HG03571 (cell line): Measurements from ENCODE around the gene SKI.

Experiments
- ATAC-seq: cut with Tn5 transposase; IDR thresholded peaks from one replicate; pipeline ENCODE4 v1.9.1; 2021; ENCODE audit not compliant: unreplicated experiment

SKI gene

DNA sequence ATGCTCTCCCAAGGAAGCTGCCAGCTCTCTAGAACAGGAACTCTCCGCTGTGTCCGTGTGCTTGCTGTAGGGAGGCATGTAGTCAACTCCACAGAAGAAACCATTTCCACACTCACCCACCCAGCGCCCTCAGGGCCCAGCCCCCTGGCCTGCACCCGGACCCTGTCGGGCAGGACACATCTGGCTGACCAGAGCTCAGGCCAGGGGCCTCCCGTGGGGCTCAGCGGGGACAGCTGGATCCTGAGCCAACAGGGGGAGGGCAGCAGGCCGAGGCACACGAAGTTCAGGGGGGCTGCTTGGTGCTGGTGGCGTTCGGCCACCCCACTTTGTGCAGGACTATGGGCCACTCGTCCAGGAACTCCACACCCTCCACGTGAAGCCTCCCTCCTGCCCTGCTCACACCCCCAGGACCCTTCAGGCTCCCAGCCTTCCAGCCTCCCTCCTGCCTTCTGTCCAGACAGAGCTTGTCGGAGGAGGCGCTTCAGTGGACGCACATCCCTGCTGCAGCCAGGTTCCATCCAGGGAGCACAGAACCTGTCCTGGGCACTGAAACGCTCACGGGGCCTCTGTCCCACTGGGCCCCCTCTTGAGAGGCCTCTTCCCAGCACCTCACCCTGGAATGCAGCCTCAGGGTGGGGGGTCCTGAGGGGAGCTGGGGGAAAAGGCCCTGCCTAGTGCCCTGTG lies 18.6 kb upstream of the SKI start:
- no peak for ATAC-seq

DNA sequence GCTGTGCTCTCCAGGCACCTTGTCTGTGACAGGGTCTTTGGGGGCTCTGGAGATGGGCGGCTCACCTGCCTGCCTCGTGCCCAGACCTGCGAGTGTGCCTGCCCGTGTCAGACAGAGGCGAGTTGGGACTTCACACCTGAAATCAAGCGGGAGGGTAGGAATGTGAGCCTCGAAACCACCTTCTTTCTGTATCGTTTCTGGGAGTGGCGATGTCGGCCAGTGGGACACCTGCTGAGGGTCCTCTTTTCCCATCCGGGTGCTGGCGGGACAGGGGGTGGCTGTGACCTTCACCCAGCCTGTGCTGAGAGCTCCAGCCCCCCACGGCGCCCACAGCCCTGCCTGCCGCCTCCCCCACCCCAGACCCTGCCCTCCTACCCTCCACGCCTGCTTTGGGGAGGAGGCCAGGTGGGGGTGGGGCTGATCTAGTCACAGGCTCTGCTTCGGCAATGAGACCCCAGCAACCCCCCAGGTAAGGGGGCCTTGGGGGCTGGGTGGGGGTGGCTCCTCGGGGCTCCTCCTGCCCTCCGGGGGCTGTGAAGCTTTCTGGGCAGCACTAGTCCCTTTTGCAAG lies 17.9 kb upstream of the SKI start:
- ATAC-seq = no peak

DNA sequence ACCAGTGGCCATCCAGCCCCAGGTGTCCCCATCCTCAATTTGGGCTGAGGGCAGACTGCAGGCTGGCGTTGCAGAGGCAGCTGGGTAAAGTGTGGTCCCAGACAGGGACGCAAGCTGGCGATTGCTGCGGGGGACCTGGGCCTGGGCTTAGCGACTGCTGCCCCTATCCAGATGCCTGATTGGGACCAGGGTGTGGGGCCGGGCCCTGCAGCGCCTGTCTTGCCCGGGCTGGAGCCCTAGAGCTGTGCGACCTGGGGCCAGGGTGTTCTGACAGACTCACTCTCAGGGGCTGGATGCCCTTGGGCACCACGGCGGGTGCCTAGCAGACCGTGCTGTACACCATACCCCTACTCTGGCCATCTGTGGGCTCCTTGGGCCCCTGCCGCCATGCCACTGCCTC lies 17.3 kb upstream of the SKI start:
- ATAC-seq = no peak

GRCh38 chr1:2212274-2212531 lies 15.9 kb upstream of the SKI start:
- ATAC-seq = no peak

DNA sequence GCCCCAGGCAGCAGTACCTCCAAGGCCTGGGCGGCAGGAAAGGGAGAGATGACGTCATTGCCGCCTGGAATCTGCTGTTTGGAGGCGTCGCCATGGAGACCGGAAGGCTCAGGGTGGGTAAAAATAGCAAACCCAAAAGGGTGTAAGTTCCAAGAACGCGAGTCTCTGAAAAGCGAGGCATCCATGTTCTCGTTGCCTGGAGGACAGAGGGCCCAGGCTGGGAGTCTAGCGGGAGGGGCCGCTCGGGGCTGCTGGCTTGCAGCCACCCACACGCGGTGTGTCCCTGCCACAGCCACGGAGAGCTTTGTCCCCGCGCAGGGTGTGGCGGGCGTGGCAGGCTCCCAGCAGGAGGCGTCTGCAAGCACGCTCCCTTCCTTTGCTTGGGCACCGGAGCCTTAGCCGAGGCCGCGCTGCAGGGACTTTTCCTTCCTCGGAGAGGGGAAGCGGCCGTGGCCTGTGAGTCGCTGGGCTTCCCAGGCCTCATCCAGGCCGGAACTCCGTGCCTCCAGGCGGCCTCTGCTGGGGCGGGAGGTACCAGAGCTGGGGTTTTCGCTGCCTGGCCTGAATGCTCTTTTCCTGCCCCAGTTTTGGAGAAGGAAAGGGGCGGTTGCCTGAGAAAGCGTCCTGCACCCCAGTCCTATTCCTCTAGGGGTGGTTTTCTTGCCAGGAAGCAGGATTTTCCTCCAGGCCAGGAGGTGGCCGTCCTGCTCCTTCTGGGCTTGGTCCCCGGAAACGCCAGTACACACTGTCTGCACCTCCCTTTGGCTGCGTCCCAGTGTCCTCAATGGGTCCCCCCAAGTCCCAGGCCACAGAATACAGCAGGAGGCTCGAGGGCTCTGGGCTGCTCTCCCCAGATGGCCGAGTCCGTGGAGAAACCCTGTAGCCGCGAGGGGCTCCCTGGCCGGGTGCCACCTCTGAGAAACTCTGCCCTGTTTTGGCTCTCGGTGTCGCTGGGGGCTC lies 15.3 kb upstream of the SKI start:
- ATAC-seq = no peak

DNA sequence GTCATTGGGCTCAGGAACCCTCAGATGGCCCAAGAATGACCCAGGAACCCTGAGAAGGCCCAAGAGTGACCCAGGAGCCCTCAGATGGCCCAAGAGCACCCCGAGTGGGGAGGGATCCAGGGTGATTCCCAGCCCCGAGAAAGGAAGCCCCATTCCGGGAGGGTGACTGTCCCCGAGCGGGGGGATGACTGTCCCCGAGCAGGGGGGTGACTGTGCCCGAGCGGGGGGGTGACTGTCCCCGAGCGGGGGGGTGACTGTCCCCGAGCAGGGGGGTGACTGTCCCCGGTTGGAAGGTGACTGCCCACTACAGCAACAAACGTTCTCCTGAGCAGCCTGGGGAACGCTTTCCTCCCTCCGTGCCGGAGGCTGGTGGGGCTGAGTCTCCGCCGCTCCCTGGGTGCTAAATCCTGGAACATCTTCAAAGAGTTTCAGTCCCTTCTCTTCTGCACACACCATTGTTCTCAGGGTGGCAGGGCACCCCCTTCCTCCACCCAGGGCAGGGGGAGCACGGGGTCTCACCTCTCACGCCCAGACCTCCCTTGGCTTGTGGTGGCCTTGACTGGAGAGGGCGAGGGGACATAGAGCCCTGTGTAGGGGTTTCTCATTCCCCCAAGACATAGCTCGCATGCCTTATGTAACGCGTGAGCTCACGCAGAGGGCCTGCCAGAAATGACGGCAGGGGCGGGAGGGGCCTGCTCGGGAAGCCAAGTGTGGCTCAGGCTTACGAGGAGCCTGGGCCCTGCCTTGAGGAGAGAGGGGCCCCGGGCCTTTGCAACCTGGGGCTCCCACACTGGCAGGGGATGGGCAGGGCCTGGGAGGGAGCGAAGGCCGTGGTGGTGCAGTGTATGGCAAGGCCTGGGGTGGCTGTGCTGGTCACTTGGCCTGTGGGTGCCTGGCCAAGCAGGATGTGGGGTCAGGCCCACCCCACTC lies 14.3 kb upstream of the SKI start:
- ATAC-seq = no peak

DNA sequence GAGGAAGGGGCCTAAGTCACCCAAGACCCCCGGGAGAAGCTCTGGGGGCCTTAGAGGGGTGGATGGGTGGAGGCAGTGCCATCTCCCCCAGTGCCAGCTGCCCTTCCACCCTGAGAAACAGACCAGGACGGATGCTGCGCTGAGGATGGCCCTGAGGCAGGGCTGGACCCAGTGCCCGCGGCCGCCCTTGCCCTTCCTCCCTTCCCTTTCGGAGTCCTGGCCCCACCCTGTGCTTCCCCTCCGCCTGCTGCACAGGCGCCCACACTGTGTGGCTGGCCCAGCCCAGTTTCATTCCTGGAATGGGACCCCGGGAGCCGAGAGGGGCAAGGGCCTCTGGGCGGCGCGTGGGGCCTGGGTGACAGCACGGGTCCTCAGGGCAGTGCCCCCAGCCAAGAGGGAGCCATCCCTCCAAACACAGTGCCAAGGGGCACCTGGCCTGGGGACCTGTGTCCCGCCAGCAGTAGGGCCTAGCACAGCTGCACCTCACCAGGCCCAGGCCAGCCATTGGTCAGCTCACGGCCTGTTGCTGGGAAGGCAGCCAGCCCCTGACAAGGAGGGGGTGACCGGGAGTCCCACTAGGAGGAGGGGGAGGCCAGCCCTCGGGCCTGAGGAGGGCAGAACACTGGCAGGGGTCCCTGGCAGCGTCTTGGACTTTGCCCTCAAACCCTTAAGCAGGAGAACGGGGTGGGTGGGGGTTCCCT lies 13.4 kb upstream of the SKI start:
- no peak for ATAC-seq

DNA sequence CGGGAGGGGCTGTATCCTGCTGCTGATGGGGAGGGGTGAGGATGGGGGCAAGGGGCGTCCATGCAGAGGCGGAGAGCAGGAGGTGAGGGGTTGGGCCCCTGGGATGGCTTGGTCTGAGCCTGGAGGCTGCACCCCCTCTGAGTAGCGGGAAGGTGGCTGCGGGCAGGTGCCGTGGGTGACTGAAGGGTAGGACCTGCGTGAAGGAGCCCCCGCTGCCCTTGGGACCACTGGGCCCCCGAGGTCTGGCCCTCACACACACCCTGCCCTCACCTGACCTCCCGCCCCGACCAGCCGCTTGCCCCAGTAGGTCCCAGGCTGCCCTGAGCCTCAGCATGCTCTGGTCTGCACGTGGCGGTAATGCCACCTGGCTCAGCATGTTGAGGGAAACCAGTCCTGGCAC lies 12.8 kb upstream of the SKI start:
- no peak for ATAC-seq

DNA sequence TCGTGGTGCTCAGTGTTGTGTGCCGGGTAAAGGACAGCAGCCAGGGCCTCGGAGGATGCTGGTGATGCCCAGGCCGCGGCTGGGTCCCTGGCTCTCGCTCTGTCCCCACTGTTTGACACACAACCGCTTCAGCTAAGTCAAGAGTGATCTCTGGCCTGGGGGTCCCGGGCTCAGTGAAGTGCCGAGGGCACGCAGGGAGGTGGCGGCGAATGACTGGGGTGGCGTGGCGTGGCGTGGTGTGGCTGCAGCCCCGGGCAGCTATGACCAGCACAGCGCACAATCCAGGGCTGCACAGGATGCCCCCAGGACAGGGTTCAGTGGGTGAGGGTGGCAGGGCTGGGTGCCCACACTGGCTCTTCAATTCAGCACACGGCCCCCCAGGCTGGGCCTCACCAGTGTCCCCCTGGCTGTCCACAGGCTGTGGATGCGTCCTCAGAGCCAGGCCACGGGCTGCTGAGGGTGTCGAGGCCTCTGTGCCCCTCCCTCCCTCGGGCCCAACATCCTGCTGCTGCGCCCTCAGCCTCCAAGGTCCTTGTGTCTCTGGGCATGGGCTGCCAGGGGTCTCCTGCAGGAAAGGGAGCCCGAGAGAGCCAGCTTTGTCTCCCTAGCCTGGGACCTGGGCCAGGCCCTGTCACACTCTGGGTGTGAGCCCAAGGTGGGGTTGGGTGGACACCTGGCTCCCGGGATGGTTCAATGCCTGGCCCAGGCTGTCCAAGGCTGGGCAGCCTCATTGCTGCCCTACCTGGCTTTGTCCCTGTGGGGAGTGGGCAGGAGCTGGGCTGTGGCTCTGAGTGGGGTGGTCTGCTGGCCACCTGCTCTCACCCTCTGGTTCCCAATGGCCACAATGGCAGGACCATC lies 12.0 kb upstream of the SKI start:
- no peak for ATAC-seq

GRCh38 chr1:2216767-2217058 lies 11.4 kb upstream of the SKI start:
- ATAC-seq = no peak

- no peak for ATAC-seq
Measured at GRCh38 chr1:2221271-2221670, 6.8 kb upstream of the SKI start.

DNA sequence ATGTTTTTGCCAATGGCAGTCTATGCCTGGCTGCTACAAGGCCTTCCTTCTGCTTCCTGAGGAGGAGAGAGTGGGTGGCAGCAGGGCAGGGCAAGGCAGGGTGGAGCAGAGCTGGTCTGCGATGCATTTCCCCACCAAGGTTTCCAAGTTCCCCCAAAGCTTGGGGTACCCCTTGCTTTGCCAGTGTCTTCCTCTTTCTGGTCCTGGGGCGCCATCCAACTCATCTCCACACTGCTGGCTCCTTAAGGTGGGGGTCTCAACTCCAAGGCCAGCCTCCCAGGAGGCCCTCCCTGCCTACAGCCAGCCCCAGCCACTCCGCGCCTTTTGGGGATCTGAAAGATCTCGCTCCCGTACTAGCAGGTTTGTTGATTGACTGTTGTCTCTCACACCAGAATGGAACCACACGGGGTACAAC lies 3.9 kb upstream of the SKI start:
- no peak for ATAC-seq

- no peak for ATAC-seq
Measured at GRCh38 chr1:2224631-2225428, 3.3 kb upstream of the SKI start.

- ATAC-seq = peak; percentile 1
Measured at GRCh38 chr1:2226525-2227345, 1.4 kb upstream of the SKI start.

GRCh38 chr1:2227346-2228156 lies 568 bp upstream of the SKI start:
- peak; percentile 90 for ATAC-seq

DNA sequence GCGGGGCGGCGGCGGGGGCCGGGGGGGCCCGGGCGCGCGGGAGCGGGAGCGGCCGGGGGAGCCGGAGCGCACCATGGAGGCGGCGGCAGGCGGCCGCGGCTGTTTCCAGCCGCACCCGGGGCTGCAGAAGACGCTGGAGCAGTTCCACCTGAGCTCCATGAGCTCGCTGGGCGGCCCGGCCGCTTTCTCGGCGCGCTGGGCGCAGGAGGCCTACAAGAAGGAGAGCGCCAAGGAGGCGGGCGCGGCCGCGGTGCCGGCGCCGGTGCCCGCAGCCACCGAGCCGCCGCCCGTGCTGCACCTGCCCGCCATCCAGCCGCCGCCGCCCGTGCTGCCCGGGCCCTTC lies 546 bp downstream of the SKI start:
- no peak for ATAC-seq

DNA sequence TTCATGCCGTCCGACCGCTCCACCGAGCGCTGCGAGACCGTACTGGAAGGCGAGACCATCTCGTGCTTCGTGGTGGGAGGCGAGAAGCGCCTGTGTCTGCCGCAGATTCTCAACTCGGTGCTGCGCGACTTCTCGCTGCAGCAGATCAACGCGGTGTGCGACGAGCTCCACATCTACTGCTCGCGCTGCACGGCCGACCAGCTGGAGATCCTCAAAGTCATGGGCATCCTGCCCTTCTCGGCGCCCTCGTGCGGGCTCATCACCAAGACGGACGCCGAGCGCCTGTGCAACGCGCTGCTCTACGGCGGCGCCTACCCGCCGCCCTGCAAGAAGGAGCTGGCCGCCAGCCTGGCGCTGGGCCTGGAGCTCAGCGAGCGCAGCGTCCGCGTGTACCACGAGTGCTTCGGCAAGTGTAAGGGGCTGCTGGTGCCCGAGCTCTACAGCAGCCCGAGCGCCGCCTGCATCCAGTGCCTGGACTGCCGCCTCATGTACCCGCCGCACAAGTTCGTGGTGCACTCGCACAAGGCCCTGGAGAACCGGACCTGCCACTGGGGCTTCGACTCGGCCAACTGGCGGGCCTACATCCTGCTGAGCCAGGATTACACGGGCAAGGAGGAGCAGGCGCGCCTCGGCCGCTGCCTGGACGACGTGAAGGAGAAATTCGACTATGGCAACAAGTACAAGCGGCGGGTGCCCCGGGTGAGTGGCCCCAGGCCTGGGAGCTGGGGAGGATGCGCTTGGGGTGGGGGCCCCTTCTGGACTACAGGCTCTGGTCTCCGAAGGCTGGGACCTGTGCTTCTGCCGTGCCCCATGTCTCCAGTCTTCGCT lies 1.1 kb downstream of the SKI start:
- no peak for ATAC-seq
